HepG2 (cell line): ENCODE results near the gene CAPZA1. TPM values are rescaled to one million over a fixed set of nuclear protein-coding genes. Genes with fewer than 3 reads are reported as not detected.

Experiments
- ARNTL ChIP-seq: sonication (generic); formaldehyde crosslinking; IDR thresholded peaks from 2 replicates; pipeline ENCODE4 v1.4.0; 2020; ENCODE audit warnings: mild to moderate bottlenecking, missing genetic modification reagents
- ATF7 ChIP-seq, 2 experiments: fragments of 450-650 bp in 1 of 2; sonication (generic) in 1 of 2; formaldehyde crosslinking in 1 of 2; IDR thresholded peaks; 2 replicates each; pipeline versions ENCODE4 v1.4.0 to v1.6.1; 2016 to 2020; ENCODE audit warnings: antibody characterized with exemption in 1 of 2, mild to moderate bottlenecking in 1 of 2, missing genetic modification reagents in 1 of 2
- BATF2 ChIP-seq: sonication (generic); formaldehyde crosslinking; IDR thresholded peaks from 2 replicates; pipeline ENCODE4 v1.8.0; 2022; ENCODE audit warnings: mild to moderate bottlenecking, missing genetic modification reagents, moderate library complexity
- DMTF1 ChIP-seq: sonication (generic); formaldehyde crosslinking; IDR thresholded peaks from 2 replicates; pipeline ENCODE4 v1.4.0; 2020; ENCODE audit warnings: mild to moderate bottlenecking, missing genetic modification reagents
- HCFC1 ChIP-seq: fragments of 150-350 bp; IDR thresholded peaks from 2 replicates; pipeline ENCODE4 v1.6.1; 2014; ENCODE audit warnings: low read depth, low read length
- HDAC1 ChIP-seq: sonication (generic); formaldehyde crosslinking; IDR thresholded peaks from 2 replicates; pipeline ENCODE4 v1.5.1; 2020; ENCODE audit warnings: mild to moderate bottlenecking, missing genetic modification reagents
- MED13 ChIP-seq: sonication (generic); formaldehyde crosslinking; IDR thresholded peaks from 2 replicates; pipeline ENCODE4 v1.5.0; 2020; ENCODE audit warnings: missing genetic modification reagents
- MTA1 ChIP-seq: sonication (generic); formaldehyde crosslinking; IDR thresholded peaks from 2 replicates; pipeline ENCODE4 v1.4.0; 2020; ENCODE audit warnings: missing genetic modification reagents, mild to moderate bottlenecking, borderline replicate concordance
- NCOA1 ChIP-seq: sonication (generic); formaldehyde crosslinking; IDR thresholded peaks from 2 replicates; pipeline ENCODE4 v1.9.0; 2021; ENCODE audit warnings: missing genetic modification reagents
- RBM39 ChIP-seq: fragments of 200-400 bp; formaldehyde crosslinking; IDR thresholded peaks from one replicate; pipeline ENCODE4 v1.6.1; 2018; ENCODE audit warnings: antibody characterized with exemption, mild to moderate bottlenecking, low read depth, low read length; ENCODE audit not compliant: poor library complexity, severe bottlenecking
- SMC3 ChIP-seq: IDR thresholded peaks from 2 replicates; pipeline ENCODE4 v1.6.1; 2011; ENCODE audit warnings: low read length, improper control_type of control experiment
- ZNF17 ChIP-seq: sonication (generic); formaldehyde crosslinking; IDR thresholded peaks from 2 replicates; pipeline ENCODE4 v1.5.0; 2020; ENCODE audit warnings: mild to moderate bottlenecking, missing genetic modification reagents
- ZNF335 ChIP-seq: sonication (generic); formaldehyde crosslinking; IDR thresholded peaks from 2 replicates; pipeline ENCODE4 v1.4.0; 2020; ENCODE audit warnings: missing genetic modification reagents
- ZNF563 ChIP-seq: sonication (generic); formaldehyde crosslinking; IDR thresholded peaks from 2 replicates; pipeline ENCODE4 v1.8.0; 2022; ENCODE audit warnings: mild to moderate bottlenecking, moderate library complexity, missing genetic modification reagents
- ZNF713 ChIP-seq: sonication (generic); formaldehyde crosslinking; IDR thresholded peaks from 2 replicates; pipeline ENCODE4 v1.4.0; 2020; ENCODE audit warnings: mild to moderate bottlenecking, missing genetic modification reagents
- polyA plus RNA-seq, 8 experiments: library from polyadenylated mRNA; depleted of rRNA in 3 of 8; stranded (reverse) in 7 of 8; unstranded in 1 of 8; fragments of >200 nt; fragmentation: Illumina TruSeq in 4 of 8; extraction: Trizol in 4 of 8; gene quantifications; 2 replicates each; pipeline versions ENCODE4 v1.2.1 to v1.2.3, GENCODE V29; 2011 to 2016; ENCODE audit warnings: low read depth in 4 of 8, missing spikeins in 1 of 8, mixed read lengths in 1 of 8; ENCODE audit not compliant: insufficient read depth in 1 of 8
- total RNA-seq, 5 experiments: library from RNA; depleted of rRNA; stranded (reverse); fragments of >200 nt; fragmentation: Illumina TruSeq; extraction: Trizol; gene quantifications; 2 replicates each; pipeline ENCODE4 v1.2.3, GENCODE V29; 2016; ENCODE audit warnings: low read depth in 1 of 5
- TF ChIP-seq, protein P1 (sequence below): sonication (generic); formaldehyde crosslinking; conservative IDR thresholded peaks from 2 replicates; pipeline ENCODE4 v1.4.0; 2020; ENCODE audit warnings: missing genetic modification reagents
- TF ChIP-seq, protein P2 (sequence below): sonication (generic); formaldehyde crosslinking; IDR thresholded peaks from 2 replicates; pipeline ENCODE4 v1.8.0; 2022; ENCODE audit warnings: missing genetic modification reagents, mild to moderate bottlenecking, moderate library complexity, borderline replicate concordance
- TF ChIP-seq, protein P3 (sequence below): IDR thresholded peaks from 2 replicates; pipeline ENCODE4 v1.6.1; 2018; ENCODE audit warnings: missing genetic modification reagents
- TF ChIP-seq, protein P4 (sequence below): sonication (generic); formaldehyde crosslinking; IDR thresholded peaks from 2 replicates; pipeline ENCODE4 v1.4.0; 2020; ENCODE audit warnings: mild to moderate bottlenecking, low read depth, missing genetic modification reagents

The CAPZA1 gene
- total and polyA plus RNA-seq, 2 of the 13 experiments (the other 11 are each of a cell fraction or from before 2014, with no cell fraction given) = 67.0 to 117 TPM

DNA sequence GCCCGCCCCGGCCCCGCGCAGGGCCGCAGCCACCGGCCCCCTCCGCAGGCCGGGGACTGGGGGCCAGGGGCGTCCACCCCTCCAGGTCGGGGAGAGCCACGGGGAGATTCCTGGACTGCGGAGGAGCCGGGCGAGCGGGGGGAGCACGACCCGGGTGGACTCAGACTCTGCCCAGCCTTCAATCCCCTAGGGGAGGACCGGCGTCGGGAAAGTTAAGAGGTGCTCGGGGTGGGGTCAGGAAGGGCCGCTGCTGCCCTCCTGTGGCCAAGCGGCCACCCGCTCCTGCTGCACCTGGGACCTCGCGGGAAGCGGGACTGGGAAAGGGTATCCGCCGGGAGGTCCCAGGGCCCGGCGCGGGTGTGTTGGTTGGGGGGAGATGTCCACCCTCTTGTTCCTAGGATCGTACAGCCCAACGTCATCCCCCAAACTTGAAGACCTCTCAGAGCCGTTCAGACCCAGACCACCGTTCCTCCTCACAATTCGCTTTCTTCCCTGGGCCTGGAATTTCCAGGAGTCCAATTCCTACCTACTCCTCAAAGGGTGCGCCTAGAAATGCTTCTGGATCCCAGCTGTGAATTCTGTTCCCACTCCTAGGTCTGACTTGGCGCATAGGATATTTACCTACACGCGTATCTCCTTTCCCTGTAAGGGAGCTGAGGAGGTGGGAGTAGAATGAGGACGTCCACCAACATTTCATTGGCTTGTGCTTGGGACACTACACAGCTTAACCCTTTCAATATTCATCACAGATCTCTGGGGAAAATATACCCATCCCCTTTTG lies 87.8 kb downstream of the CAPZA1 start (continued):
- TF ChIP-seq, protein P1, sequence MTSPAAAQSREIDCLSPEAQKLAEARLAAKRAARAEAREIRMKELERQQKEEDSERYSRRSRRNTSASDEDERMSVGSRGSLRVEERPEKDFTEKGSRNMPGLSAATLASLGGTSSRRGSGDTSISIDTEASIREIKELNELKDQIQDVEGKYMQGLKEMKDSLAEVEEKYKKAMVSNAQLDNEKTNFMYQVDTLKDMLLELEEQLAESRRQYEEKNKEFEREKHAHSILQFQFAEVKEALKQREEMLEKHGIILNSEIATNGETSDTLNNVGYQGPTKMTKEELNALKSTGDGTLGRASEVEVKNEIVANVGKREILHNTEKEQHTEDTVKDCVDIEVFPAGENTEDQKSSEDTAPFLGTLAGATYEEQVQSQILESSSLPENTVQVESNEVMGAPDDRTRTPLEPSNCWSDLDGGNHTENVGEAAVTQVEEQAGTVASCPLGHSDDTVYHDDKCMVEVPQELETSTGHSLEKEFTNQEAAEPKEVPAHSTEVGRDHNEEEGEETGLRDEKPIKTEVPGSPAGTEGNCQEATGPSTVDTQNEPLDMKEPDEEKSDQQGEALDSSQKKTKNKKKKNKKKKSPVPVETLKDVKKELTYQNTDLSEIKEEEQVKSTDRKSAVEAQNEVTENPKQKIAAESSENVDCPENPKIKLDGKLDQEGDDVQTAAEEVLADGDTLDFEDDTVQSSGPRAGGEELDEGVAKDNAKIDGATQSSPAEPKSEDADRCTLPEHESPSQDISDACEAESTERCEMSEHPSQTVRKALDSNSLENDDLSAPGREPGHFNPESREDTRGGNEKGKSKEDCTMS = no peak
- no peak for TF ChIP-seq ZNF17
- TF ChIP-seq, protein P2, sequence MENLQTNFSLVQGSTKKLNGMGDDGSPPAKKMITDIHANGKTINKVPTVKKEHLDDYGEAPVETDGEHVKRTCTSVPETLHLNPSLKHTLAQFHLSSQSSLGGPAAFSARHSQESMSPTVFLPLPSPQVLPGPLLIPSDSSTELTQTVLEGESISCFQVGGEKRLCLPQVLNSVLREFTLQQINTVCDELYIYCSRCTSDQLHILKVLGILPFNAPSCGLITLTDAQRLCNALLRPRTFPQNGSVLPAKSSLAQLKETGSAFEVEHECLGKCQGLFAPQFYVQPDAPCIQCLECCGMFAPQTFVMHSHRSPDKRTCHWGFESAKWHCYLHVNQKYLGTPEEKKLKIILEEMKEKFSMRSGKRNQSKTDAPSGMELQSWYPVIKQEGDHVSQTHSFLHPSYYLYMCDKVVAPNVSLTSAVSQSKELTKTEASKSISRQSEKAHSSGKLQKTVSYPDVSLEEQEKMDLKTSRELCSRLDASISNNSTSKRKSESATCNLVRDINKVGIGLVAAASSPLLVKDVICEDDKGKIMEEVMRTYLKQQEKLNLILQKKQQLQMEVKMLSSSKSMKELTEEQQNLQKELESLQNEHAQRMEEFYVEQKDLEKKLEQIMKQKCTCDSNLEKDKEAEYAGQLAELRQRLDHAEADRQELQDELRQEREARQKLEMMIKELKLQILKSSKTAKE (CRISPR knock-in tag) = no peak
- no peak for TF ChIP-seq DMTF1
- TF ChIP-seq SMC3 = peak; percentile 33; the same call in 1 of the 2 replicates
- TF ChIP-seq, protein P3, sequence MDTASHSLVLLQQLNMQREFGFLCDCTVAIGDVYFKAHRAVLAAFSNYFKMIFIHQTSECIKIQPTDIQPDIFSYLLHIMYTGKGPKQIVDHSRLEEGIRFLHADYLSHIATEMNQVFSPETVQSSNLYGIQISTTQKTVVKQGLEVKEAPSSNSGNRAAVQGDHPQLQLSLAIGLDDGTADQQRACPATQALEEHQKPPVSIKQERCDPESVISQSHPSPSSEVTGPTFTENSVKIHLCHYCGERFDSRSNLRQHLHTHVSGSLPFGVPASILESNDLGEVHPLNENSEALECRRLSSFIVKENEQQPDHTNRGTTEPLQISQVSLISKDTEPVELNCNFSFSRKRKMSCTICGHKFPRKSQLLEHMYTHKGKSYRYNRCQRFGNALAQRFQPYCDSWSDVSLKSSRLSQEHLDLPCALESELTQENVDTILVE (CRISPR knock-in tag) = 0 out of 2 replicates have a peak, but pooled peaks have one; percentile 14
- TF ChIP-seq MTA1 (CRISPR knock-in tag) = no peak
- TF ChIP-seq, protein P4, sequence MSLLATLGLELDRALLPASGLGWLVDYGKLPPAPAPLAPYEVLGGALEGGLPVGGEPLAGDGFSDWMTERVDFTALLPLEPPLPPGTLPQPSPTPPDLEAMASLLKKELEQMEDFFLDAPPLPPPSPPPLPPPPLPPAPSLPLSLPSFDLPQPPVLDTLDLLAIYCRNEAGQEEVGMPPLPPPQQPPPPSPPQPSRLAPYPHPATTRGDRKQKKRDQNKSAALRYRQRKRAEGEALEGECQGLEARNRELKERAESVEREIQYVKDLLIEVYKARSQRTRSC = no peak
- no peak for TF ChIP-seq MED13 (CRISPR knock-in tag)
- TF ChIP-seq HCFC1 = 0 out of 2 replicates have a peak, but pooled peaks have one; percentile 11
- peak; percentile 75; the same call in 1 of the 2 replicates for TF ChIP-seq ZNF563 (CRISPR knock-in tag)
- TF ChIP-seq NCOA1 (CRISPR knock-in tag) = no peak
- peak; percentile 45 for TF ChIP-seq RBM39
- TF ChIP-seq ATF7 (IDR thresholded peaks at IDR 0.05) = no peak
- no peak for TF ChIP-seq ATF7 (CRISPR knock-in tag; IDR thresholded peaks at IDR 0.05)
- no peak for TF ChIP-seq ARNTL (CRISPR knock-in tag)
- TF ChIP-seq ZNF335 (CRISPR knock-in tag) = 0 out of 2 replicates have a peak, but pooled peaks have one; percentile 24
- TF ChIP-seq HDAC1 (CRISPR knock-in tag) = peak; percentile 42; the same call in 1 of the 2 replicates
- 0 out of 2 replicates have a peak, but pooled peaks have one; percentile 27 for TF ChIP-seq ZNF713
- peak; percentile 10; the same call in 1 of the 2 replicates for TF ChIP-seq BATF2 (CRISPR knock-in tag)
